Measurements from ENCODE around the gene MINAR1.

Gene MINAR1

GRCh38 chr15:79432345-79433275, 474 bp downstream of the MINAR1 start:
- no peak for DNase-seq

DNA sequence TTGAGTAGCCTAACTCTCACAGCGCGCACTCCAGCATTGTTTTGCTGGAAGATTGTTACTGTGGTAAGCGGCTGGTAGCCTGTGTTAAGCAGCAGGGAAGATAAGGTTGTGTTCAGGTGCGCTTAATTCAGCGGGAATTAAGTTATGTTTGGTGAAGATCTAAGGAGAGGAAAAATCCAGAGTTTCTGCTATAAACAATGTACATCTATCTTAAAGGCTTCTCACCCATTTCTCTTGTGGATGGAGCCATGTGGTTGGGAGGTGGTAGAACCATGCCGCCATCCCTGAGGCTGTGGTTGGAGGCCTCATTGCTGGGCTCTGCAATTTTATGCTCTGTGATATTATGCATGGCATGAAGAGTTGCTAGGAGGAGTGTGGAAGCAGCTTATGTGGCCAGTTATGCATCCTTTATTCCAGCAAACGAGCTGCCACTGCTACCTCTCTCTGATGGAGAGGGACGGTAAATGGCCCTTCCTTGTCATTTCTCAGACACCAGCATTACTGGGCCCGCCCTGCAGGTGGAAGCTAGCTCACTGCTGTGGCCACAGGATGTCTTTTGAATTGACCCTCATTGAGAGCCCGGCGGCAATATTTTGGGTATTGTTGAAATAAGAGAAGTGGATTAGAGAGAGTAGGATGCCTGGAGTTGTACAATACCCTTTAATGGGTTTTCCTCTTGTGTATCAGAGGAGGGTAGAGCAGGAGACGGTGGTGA, 1.3 kb downstream of the MINAR1 start:
- no peak for DNase-seq

- no peak for DNase-seq
These were observed 2.2 kb downstream of the MINAR1 start for GRCh38 chr15:79434361-79434760.

DNA sequence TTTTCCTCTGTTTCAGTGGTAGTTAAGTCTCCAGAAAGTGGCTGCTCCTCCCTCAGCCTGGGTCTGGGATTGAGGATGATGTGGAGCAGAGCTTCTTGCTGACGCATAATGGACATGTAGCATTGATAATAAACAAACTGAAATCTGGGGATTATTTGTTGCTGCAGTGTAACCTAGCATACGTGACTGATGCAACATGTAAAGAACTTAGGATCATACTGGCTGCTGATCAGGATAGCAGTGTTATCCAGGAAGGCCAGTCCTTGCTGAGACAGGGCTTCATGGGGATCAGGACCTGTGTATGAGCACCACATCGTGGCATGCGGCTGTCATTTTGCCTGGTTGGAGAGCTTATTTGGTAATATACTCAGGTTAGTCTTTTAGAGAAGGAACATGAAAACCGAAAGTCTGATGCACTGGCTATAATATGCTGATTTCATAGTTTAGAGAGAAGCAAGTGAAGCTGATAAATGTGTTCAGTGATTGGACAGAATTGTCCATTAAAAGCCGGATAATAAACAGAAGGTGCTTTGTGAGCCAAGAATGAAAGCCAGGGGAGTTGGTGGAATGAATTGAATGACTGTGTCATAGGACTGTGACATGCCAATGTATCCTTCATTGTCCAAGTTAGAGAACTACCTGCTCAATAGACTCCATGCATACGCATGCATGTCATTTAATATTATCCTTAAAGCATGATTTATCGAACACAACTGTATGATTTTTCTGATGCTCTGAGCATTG, 4.1 kb downstream of the MINAR1 start:
- DNase-seq: no peak

DNA sequence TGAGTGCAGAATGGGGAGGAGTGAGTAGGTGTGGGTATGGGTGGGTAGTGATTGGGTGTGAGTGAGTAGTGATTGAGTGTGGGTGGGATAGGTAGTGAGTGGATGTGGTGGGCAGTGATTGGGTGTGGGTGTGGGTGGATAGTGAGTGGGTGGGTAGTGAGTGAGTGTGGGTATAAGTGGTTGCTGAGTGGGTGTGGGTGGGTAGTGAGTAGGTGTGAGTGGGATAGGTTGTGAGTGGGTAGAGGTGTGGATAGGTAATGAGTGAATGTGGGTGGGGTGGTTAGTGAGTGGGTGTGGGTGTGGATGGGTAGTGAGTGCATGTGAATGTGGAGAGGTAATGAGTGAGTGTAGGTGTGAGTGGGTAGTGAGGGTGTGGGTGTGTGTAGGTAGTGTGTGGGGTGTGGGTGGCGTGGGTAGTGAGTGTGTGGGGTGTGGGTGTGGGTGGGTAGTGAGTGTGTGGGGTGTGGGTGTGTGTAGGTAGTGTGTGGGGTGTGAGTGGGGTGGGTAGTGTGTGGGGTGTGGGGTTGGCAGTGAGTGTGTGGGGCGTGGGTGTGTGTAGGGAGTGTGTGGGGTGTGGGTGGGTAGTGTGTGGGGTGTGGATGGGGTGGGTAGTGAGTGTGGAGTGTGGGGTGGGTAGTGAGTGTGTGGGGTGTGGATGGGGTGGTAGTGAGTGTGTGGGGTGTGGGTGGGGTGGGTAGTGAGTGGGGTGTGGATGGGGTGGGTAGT, 5.3 kb downstream of the MINAR1 start:
- DNase-seq: no peak

DNA sequence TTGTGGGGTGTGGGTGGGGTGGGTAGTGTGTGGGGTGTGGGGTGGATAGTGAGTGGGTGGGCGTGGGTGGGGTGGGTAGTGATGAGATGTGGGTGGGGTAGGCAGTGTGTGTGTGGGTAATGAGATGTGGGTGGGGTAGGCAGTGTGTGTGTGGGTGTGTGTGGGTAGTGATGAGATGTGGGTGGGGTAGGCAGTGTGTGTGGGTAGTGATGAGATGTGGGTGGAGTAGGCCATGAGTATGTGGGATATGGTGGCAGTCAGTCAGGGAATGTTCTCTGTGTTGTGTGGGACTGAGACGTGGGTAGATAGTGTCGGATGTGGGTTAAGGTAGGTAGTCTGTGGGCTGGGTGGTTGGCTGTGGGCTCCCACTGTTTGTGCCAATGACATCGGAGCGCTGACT, 7.1 kb downstream of the MINAR1 start:
- no peak for DNase-seq

DNA sequence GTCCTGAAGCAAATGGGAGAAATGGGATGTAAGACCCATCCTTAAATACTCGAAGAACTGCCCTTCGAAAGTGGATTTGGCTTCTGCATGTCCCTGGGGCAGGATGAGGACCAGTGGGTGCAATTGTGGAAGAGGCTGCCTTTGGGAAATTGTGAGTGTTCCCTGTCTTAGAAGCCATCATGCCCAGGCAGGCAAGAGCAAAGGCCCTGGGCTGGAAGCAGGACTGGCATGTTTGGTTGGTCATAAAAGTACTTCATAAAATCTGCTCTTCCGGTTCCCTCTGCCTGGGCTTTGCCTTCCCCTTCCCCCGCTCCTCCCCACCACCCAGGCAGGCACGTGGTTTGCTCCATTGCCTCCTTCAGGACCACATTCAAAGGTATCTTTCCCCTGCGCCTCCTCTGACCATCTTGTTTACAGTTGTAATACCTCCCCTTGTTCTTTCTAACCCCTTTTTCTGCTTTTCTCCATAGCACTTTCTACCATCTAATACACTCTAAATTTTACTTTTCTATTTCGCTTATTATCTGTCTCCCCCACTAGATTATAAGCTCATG, 8.3 kb downstream of the MINAR1 start:
- DNase-seq: no peak

DNA sequence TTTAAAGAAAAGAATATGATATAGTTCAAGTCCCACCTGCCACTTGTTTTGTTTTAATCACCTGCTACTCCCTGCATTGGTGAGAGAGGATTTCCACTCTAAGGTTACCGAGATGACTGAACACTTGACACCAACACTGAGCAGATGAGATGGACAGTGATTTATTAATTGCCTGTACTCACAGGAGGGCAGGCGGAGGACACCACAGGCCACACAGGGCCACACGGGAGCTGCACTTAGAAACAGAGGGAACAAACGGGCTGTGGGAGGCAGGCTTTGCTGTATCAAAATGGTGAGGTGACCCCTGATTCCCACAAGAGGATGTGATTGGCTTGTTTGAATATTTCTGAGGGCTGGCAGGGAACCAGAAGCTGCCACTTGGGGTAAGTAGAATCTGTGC, 10.8 kb downstream of the MINAR1 start:
- no peak for DNase-seq

DNA sequence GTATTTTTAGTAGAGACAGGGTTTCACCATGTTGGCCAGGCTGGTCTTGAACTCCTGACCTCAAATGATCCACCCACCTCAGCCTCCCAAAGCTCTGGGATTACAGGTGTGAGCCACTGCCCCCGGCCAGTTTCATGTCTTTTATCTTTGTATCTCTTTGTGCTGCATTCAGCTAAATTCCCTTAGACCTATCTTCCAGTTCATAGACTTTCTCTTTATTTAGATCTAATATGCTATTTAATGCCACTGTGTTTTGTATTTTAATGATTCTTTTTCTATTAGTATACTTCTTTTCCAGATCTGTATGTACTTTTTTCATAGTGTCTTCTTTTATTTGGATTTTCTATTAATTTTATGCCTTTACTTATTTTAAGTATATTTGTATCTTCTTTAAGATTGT, 14.9 kb downstream of the MINAR1 start:
- no peak for DNase-seq

DNA sequence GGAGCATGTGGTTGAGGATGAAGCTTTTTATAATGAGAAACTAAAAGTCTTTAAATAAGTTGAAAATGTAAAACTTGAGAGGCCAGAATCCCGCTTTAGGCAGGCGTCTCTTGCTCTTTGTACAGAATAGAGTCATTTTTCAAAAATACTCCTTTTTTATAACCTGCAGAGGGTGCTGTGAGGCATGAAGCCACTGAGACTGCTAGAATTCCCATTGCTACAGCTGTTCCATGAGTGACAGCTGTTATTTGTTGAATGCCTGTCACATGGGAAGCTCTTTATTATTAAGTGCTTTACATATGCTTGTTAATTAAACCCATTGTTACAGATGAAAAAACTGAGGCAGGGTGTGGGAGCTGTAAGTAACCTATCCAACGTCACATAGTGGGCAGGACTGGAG, 18.5 kb downstream of the MINAR1 start:
- DNase-seq: no peak

- no peak for DNase-seq
These were observed 19.3 kb downstream of the MINAR1 start for GRCh38 chr15:79451361-79451999.

DNA sequence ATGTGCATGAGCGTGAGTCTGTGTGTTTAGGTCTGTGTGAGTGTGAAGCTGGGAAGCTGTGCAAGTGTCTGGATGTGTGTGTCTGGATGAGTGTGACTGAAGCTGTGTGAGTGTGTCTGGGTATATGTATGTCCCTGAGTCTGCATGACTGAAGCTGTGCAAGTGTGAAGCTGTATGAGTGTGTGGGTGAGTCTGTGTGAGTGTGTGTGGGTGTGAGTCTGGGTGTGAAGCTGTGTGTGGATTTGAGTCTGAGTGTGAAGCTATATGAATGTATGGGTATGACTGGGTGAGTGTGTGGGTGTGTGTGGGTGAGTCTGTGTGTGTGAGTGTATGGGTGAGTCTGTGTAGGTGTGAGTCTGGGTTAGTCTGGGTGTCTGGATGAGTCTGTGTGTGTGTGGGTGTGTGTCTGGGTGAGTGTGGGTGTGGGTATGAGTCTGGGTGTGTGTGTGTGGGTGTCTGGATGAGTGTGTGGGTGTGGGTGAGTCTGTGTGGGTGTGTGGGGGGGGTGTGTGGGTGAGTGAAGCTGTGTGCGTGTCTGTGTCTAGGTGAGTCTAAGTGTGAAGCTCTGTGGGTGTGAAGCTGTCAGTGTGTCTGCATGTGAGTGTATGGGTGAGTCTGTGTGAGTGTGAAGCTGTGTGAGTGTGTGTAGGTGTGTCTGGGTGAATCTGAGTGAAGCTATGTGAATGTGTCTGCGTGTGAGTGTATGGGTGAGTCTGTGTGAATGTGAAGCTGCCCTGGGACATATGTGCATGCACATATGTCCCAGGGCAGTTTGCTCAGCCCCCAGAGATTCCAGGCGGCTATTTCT, 20.3 kb downstream of the MINAR1 start:
- no peak for DNase-seq

- DNase-seq: no peak
These were observed 21.3 kb downstream of the MINAR1 start for GRCh38 chr15:79453446-79453845.

- DNase-seq: no peak
These were observed 21.9 kb downstream of the MINAR1 start for GRCh38 chr15:79454063-79454462.

- no peak for DNase-seq
These were observed 23.2 kb downstream of the MINAR1 start for GRCh38 chr15:79455361-79455760.

- DNase-seq: no peak
These were observed 23.8 kb downstream of the MINAR1 start for GRCh38 chr15:79455943-79456342.

GRCh38 chr15:79458491-79458890, 26.4 kb downstream of the MINAR1 start:
- DNase-seq: no peak

DNA sequence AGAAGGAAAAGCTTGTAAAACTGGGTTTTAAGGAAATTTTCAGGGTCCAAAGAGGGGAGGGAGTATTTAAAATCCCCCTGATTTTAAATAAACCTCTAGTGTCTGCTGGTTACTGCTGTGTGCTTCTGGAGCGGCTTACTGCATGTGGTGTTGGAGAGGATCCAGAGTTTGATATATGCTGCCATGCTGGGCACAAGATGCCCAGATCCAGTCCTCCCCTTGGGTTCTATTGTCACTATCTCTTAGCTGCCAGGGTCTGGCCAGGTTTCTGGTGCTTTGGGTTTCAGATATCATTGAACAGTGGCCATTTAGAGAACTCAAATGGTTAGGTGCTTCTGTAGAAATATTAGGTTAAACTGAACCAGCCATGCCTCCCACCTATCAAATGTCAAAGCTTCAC, 27.5 kb downstream of the MINAR1 start:
- DNase-seq: no peak

DNA sequence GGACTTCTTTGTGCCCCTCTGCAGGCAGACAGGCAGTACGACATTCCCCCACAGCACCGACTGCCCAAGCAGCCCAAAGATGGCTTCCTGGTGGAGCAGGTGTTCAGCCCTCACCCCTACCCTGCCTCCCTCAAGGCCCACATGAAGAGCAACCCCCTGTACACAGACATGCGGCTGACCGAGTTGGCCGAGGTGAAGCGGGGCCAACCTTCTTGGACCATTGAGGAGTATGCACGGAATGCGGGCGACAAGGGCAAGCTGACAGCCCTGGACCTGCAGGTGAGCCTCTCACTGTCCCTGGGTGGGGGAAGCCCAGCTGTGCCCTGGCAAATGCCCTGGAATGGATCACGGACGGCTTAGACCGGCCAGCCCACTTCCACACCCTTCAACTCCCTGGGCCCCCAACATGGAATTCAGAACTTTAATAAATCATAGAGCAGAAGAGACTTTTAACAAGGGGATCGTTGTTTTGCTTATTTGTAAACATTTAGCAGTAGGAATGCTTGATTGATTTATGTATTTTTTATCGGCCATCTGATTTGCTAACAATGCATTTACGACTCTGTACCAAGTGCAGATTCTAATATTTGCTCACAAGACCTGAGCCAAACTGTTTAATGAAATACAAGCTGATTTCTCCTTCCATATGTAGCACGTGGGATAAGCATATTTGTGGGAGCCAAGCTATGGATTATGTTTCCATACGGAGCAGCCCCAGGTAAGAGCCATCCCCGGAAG, 31.1 kb downstream of the MINAR1 start:
- DNase-seq: no peak

DNA sequence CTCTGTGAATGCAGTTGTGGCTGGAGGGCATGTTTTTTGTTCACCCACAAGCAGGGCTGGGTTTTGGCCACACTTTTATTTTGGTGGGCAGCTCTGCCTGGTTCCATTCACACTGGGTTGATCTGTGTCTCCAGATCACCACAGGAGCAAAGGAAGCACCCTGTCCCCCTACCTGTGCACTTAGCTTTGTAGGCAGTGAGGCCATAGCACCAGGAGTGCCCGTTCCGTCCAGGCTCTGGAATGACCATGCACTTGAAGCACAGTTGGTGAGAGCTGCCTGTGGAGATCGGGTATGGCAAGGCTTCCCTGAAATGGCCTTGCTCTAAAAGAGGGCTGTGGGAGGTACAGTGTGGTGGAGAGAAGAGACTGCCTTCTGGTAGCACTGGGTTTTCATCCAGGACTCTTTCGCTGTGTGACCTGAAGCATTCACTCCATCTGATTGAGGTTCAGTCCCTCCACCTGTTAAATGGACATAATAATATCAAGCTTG, 31.7 kb downstream of the MINAR1 start:
- DNase-seq: no peak
